GM18502 (cell line): ENCODE data around the gene APOC1.
"Not testable (repeated sequence)": the region's sequence is repeated elsewhere in the genome, so short reads cannot be mapped to it uniquely, and the experiment has no call there.

Experiments
- ATAC-seq: cut with Tn5 transposase; IDR thresholded peaks from one replicate; pipeline ENCODE4 v1.9.1; 2021; ENCODE audit warnings: mild to moderate bottlenecking; ENCODE audit not compliant: unreplicated experiment, poor library complexity

The APOC1 gene

GRCh38 chr19:44914433-44915206, at the start of gene APOC1:
Gene APOC1 (plus strand): TSS chr19:44914608. CDS start chr19:44914892, 284 bp downstream.
- peak; percentile 92 for ATAC-seq

GRCh38 chr19:44865196-44865767, 49.1 kb upstream of the APOC1 start:
- ATAC-seq, result no peak

DNA sequence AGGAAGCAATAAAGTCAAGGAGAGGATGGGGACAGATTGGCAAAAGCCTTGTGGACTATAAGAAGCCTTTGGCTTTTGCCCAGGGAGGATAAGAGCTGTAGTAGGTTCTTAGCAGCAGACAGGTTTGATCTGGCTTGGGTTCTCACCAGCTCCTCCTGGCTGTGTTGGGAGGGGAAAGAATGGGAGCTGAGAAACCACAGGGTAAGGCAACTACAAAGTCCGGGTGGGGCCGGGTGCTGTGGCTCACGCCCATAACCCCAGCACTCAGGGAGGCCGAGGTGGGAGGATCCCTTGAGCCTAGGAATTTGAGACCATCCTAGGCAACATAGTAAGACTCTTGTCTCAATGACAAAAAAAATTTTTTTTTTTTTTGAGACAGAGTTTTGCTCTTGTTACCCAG, 47.7 kb upstream of the APOC1 start:
- ATAC-seq, result no peak

- ATAC-seq, result no peak
Measured at GRCh38 chr19:44867578-44867977, 46.8 kb upstream of the APOC1 start.

DNA sequence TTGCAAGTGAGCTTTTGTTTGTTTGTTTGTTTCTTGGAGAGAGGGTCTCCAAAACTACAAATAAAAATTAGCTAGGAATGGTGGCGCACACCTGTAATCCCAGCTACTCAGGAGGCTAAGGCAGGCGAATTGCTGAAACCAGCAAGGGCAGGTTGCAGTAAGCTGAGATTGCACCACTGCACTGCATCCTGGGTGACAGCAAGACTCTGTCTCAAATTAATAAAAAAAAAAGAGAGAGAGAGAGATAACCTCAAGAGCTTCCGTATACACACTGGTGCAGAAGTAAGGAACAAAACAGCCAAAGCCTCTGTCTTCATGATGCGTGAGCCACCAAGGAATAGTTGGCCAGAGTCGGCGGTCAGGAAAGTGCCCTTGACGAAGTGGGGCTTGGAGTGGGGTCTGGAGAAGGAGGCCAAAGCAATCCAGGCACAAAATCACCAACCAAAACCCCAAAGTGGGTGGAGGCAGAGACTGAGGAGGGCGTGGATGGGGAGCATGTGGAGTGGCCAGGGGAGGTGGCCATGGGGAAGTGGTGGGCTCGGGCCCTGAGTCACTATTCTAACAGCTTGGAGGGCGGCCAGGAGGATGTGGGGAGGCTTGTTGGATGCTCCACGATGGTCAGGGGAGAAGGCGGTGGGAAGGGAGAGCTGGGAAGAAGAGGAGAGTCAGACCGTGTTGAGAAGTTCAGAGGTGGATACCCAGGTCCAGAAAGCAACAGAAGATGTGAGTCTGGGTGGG, 44.5 kb upstream of the APOC1 start:
- no peak for ATAC-seq

DNA sequence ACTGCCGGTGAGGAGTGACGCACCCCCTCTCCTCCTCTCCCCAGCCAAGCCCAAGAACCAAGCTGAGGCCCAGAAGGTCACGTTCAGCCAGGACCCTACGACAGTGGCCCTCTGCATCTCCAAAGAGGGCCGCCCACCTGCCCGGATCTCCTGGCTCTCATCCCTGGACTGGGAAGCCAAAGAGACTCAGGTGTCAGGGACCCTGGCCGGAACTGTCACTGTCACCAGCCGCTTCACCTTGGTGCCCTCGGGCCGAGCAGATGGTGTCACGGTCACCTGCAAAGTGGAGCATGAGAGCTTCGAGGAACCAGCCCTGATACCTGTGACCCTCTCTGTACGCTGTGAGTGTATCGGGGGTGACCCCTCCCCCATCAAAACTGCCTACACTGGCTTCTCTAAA, 42.6 kb upstream of the APOC1 start:
- no peak for ATAC-seq

- ATAC-seq, result no peak
Measured at GRCh38 chr19:44872661-44873060, 41.7 kb upstream of the APOC1 start.

DNA sequence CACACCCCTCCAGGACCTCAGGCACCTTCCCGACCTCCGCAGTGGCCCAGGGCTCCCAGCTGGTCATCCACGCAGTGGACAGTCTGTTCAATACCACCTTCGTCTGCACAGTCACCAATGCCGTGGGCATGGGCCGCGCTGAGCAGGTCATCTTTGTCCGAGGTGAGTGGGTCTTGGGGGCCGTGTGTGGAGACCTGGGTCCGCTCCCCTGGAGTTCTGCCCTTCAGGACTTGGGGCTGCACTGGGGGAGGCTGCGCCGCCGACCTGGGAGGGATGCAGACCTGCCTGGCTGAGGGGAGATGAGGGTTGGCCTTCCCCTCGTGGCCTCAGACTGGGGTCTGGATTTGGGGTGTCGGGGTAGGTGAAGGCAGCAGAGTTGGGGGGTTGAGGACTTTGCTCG, 40.1 kb upstream of the APOC1 start:
- no peak for ATAC-seq

- ATAC-seq, result no peak
Measured at GRCh38 chr19:44875666-44876451, 38.5 kb upstream of the APOC1 start.

- ATAC-seq, result no peak
Measured at GRCh38 chr19:44876930-44877535, 37.4 kb upstream of the APOC1 start.

GRCh38 chr19:44878120-44878865, 36.1 kb upstream of the APOC1 start:
- ATAC-seq, result no peak

DNA sequence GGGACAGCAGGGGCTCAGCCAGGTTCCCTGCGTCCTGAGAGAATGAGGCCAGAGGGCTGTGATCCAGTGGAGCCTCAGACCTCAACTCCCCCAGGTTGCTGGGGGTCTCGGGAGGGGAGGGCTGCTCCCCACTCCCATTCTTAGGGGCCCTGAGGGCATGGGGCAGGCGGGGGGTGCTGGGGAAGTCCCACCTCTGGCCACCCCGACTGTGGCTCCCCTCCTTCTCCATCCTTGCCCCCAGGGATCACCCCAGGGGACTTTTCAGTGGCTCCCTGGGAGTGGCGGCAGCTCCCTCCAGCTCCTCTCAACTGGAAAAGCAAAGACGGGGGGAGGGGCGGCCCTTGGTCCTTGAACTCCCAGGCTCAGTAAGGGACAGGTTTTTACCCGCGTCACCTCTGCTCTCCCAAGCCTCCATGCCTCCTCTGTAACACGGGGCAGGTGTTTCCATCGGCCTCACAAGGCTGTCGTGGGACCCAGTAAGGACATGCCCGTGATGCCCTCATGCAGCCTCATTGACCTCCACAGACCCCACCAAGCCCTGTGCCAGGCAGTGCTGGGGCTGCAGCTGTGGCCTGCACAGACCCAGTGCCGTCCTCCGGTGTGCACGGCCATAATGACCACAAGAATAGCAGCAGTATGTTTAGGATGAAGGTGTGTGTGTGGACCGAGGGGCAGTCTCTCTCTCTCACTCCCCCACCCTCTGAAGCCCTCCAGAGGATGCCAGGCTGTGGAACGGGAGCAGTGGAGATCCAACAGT, 34.9 kb upstream of the APOC1 start:
- ATAC-seq, result no peak

- no peak for ATAC-seq
Measured at GRCh38 chr19:44882063-44882462, 32.3 kb upstream of the APOC1 start.

- ATAC-seq, result not testable (repeated sequence)
Measured at GRCh38 chr19:44882619-44883397, 31.6 kb upstream of the APOC1 start.

DNA sequence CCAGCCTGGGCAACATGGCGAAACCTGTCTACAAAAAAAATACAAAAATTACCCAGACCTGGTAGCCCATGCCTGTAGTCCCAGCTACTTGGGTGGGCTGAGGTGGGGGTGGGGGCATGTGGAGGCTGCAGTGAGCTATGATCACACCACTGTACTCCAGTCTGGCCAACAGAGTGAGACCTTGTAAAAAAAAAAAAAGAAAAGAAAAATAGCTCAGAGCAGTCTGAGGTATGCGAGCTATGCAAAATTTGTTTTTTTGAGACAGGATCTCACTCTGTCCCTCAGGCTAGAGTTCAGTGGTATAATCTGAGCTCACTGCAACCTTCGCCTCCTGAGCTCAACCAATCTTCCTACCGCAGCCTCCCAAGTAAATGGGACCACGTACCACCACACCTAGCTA, 30.5 kb upstream of the APOC1 start:
- ATAC-seq, result no peak

GRCh38 chr19:44884566-44884965, 29.8 kb upstream of the APOC1 start:
- ATAC-seq, result no peak

DNA sequence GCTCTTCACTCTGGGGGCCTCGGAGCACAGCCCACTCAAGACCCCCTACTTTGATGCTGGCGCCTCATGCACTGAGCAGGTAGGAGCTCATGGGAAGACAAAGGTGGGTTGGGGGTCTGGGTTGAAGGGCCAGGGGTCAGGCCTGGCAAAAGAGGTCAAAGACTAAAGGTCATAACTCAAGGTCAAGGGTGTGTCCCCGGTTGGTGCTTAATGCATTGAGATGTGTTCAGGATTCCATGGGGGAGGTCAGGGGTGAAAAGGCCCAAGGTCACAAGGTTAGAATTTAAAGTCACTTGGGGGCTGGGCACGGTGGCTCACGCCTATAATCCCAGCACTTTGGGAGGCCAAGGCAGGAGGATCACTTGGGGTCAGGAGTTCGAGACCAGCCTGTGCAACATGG, 28.3 kb upstream of the APOC1 start:
- no peak for ATAC-seq

DNA sequence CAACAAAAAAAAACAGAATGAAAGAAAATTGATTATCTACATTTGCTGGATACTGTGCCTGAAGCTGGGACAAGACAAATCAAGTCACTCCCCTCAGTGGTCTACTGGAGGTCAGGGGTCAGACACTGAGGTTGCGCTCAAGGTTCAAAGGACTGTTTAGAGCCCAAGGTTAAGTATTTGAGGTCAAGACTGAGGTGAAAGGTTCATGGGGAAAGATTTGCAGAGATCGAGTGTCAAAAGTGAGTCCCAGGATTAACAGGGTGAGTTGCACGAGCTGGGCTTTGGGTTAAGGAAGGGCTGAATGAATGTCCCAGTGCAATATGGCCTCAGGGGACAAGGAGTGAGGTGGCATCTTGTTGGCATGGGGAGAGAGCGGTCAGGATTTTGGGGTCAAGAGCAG, 26.8 kb upstream of the APOC1 start:
- ATAC-seq, result no peak
